HepG2 (cell line): Measurements from ENCODE around the gene SEPHS1. TPM values are rescaled to one million over a fixed set of nuclear protein-coding genes. Genes with fewer than 3 reads are reported as not detected.

Experiments used
- BATF2 ChIP-seq: sonication (generic); formaldehyde crosslinking; IDR thresholded peaks from 2 replicates; pipeline ENCODE4 v1.8.0; 2022; ENCODE audit warnings: mild to moderate bottlenecking, missing genetic modification reagents, moderate library complexity
- DMAP1 ChIP-seq: IDR thresholded peaks from 2 replicates; pipeline ENCODE4 v1.6.1; 2016
- ERF ChIP-seq: IDR thresholded peaks from 2 replicates; pipeline ENCODE4 v1.6.1; 2018; ENCODE audit warnings: missing biosample characterization, missing genetic modification reagents
- ETV5 ChIP-seq: IDR thresholded peaks from 2 replicates; pipeline ENCODE4 v1.6.1; 2018; ENCODE audit warnings: missing biosample characterization, missing genetic modification reagents, inconsistent platforms, borderline replicate concordance
- FOXP4 ChIP-seq: sonication (generic); formaldehyde crosslinking; IDR thresholded peaks from 2 replicates; pipeline ENCODE4 v1.4.0; 2020; ENCODE audit warnings: missing genetic modification reagents
- IRF2 ChIP-seq: IDR thresholded peaks from 2 replicates; pipeline ENCODE4 v1.6.1; 2018; ENCODE audit warnings: missing genetic modification reagents, missing compliant biosample characterization
- NFE2 ChIP-seq: sonication (generic); formaldehyde crosslinking; IDR thresholded peaks from 2 replicates; pipeline ENCODE4 v1.4.0; 2020; ENCODE audit warnings: missing genetic modification reagents
- PAX8 ChIP-seq: sonication (generic); formaldehyde crosslinking; IDR thresholded peaks from 2 replicates; pipeline ENCODE4 v1.8.0; 2022; ENCODE audit warnings: mild to moderate bottlenecking, missing genetic modification reagents, borderline replicate concordance
- SMAD1 ChIP-seq: sonication (generic); formaldehyde crosslinking; IDR thresholded peaks from 2 replicates; pipeline ENCODE4 v1.4.0; 2020; ENCODE audit warnings: missing genetic modification reagents, low read depth, mild to moderate bottlenecking, borderline replicate concordance
- THAP9 ChIP-seq: sonication (generic); formaldehyde crosslinking; IDR thresholded peaks from 2 replicates; pipeline ENCODE4; 2020; ENCODE audit warnings: missing genetic modification reagents, mild to moderate bottlenecking, borderline replicate concordance
- ZBTB7B ChIP-seq: sonication (generic); formaldehyde crosslinking; IDR thresholded peaks from 2 replicates; pipeline ENCODE4 v1.4.0; 2020; ENCODE audit warnings: missing genetic modification reagents
- ZFP90 ChIP-seq: sonication (generic); formaldehyde crosslinking; IDR thresholded peaks from 2 replicates; pipeline ENCODE4 v1.8.0; 2022; ENCODE audit warnings: missing genetic modification reagents, mild to moderate bottlenecking, inconsistent platforms, borderline replicate concordance
- ZHX2 ChIP-seq, 2 experiments: sonication (generic) in 1 of 2; formaldehyde crosslinking in 1 of 2; IDR thresholded peaks; 2 replicates each; pipeline versions ENCODE4 v1.6.1 to v1.9.0; 2014 to 2022; ENCODE audit warnings: antibody characterized with exemption in 1 of 2, borderline replicate concordance in 1 of 2, inconsistent platforms in 1 of 2, low read depth in 1 of 2, missing genetic modification reagents in 1 of 2
- ZKSCAN8 ChIP-seq: IDR thresholded peaks from 2 replicates; pipeline ENCODE4 v1.6.1; 2016; ENCODE audit warnings: borderline replicate concordance, missing genetic modification reagents, missing compliant biosample characterization
- ZNF468 ChIP-seq: sonication (generic); formaldehyde crosslinking; IDR thresholded peaks from 2 replicates; pipeline ENCODE4 v1.8.0; 2022; ENCODE audit warnings: mild to moderate bottlenecking, moderate library complexity, missing genetic modification reagents
- ZNF746 ChIP-seq: sonication (generic); formaldehyde crosslinking; IDR thresholded peaks from 2 replicates; pipeline ENCODE4 v1.8.0; 2022; ENCODE audit warnings: mild to moderate bottlenecking, missing genetic modification reagents
- polyA plus RNA-seq, 8 experiments: library from polyadenylated mRNA; depleted of rRNA in 3 of 8; stranded (reverse) in 7 of 8; unstranded in 1 of 8; fragments of >200 nt; fragmentation: Illumina TruSeq in 4 of 8; extraction: Trizol in 4 of 8; gene quantifications; 2 replicates each; pipeline versions ENCODE4 v1.2.1 to v1.2.3, GENCODE V29; 2011 to 2016; ENCODE audit warnings: low read depth in 4 of 8, missing spikeins in 1 of 8, mixed read lengths in 1 of 8; ENCODE audit not compliant: insufficient read depth in 1 of 8
- total RNA-seq, 5 experiments: library from RNA; depleted of rRNA; stranded (reverse); fragments of >200 nt; fragmentation: Illumina TruSeq; extraction: Trizol; gene quantifications; 2 replicates each; pipeline ENCODE4 v1.2.3, GENCODE V29; 2016; ENCODE audit warnings: low read depth in 1 of 5

The SEPHS1 gene
- total and polyA plus RNA-seq, 2 of the 13 experiments (the other 11 are each of a cell fraction or from before 2014, with no cell fraction given) = 57.8 to 61.5 TPM

- no peak for TF ChIP-seq ZNF468 (CRISPR knock-in tag)
- 0 out of 2 replicates have a peak, but pooled peaks have one; percentile 20 for TF ChIP-seq ETV5 (CRISPR knock-in tag)
- TF ChIP-seq SMAD1 = peak; percentile 47; the same call in 1 of the 2 replicates
- TF ChIP-seq PAX8 = 0 out of 2 replicates have a peak, but pooled peaks have one; percentile 17
- peak; percentile 65; the same call in 1 of the 2 replicates for TF ChIP-seq THAP9
- 0 out of 2 replicates have a peak, but pooled peaks have one; percentile 21 for TF ChIP-seq ZHX2 (IDR thresholded peaks at IDR 0.05; ENCODE audit: low read depth)
- no peak for TF ChIP-seq ZHX2 (CRISPR knock-in tag; IDR thresholded peaks at IDR 0.05; ENCODE audit: borderline replicate concordance)
- TF ChIP-seq BATF2 = no peak
- TF ChIP-seq ZKSCAN8 = 0 out of 2 replicates have a peak, but pooled peaks have one; percentile 34
- peak; percentile 51; the same call in 1 of the 2 replicates for TF ChIP-seq ZNF746 (CRISPR knock-in tag)
- TF ChIP-seq ZBTB7B (CRISPR knock-in tag) = peak; percentile 65; the same call in 1 of the 2 replicates
- 0 out of 2 replicates have a peak, but pooled peaks have one; percentile 45 for TF ChIP-seq IRF2 (CRISPR knock-in tag)
- TF ChIP-seq ZFP90 (CRISPR knock-in tag) = 0 out of 2 replicates have a peak, but pooled peaks have one; percentile 41
- TF ChIP-seq DMAP1 (CRISPR knock-in tag) = 0 out of 2 replicates have a peak, but pooled peaks have one; percentile 35
- no peak; the same call in 1 of the 2 replicates for TF ChIP-seq FOXP4 (CRISPR knock-in tag)
- TF ChIP-seq ERF (CRISPR knock-in tag) = peak; percentile 15; the same call in 1 of the 2 replicates
- no peak for TF ChIP-seq NFE2 (CRISPR knock-in tag)
Observed at GRCh38 chr10:13271552-13272163, 76.4 kb downstream of the SEPHS1 start (continued).
